NCI-H1930 (cell line): Measurements from ENCODE around the gene ENPP7.

Source experiments
- DNase-seq, 2 experiments: peaks; one replicate each; lab custom pipeline; 2025; lab: John Stamatoyannopoulos, UW

The ENPP7 gene

DNA sequence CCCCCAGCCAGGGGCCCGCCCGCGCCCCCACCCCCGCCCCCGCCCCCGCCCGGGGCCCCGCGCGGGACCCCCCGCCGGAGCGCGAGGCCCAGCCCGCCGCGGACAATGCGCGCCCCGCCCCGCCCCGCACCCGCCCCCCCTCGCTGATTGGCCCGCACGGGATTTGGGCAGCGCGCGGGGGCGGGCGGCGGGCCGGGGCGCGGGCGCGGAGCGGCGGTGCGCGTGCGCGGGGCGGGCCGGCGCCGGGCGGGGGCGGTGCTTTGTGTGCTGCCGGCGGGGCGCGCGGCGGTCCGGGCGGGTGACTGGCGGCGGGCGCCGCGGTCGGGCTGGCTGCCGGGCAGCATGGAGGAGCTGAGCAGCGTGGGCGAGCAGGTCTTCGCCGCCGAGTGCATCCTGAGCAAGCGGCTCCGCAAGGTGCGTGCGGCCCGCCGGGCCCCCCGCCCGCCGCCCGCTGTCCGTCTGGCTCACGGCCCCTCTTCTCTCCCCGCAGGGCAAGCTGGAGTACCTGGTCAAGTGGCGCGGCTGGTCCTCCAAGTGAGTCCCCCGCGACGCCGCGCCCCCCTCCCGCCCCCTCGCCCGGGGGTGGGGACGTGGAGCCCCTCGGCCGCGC is 47.3 kb downstream of the ENPP7 start, which contains the start of gene CBX2:
CBX2 (plus strand) TSS at position 255 of the 610 bp plus-strand sequence; CDS start at position 343, 88 bp downstream.
- peak; percentile 75 to 83 for DNase-seq

DNA sequence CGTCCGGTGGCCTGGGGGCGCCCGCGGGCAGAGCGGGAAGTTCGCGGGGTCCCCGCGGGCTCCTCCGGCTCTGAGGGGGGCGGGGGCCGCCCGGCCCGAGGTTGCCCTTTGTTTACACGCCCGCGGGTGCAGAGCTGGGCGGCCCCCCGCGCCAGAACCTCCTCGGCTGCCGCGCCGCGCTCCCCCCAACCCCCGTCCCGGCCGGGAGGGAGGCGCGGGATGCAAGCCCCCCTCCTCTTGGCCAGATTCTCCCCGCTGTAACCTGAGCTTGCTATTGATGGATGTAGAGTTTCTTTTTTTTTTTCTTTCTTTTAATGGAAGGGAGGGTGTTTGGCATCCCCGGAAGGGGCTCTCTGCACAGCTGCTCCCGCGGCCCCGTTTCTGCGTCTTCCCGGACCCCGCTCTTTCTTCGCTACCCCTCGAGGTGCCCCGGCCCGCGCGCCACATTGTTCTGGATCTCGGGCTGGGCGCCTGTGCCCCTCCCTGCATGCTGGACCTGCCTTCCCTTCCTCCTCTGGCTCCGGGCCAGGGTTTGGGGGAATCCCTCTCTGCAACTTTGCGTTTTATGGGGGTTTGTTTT is 47.9 kb downstream of the ENPP7 start:
- no peak for DNase-seq

DNA sequence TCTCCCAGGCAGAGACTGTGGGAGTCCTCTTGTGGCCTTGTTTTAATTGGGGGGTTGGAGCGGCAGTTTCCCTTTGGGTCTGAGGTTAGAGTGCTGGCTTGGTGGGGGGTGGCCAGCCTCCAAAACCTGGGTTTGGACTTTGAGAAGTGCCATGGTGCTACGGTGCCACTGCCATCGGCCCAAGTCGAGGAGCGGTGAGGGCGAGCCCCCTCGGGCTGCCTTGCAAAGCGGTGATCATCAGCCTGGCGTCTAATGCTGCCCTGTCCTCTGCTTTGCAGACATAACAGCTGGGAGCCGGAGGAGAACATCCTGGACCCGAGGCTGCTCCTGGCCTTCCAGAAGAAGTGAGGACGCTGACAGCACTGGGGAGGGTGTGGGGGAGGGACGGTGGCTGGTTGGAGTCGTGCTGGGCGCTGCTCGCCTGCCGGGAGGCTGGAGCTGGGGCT is 48.4 kb downstream of the ENPP7 start:
- no peak for DNase-seq

DNA sequence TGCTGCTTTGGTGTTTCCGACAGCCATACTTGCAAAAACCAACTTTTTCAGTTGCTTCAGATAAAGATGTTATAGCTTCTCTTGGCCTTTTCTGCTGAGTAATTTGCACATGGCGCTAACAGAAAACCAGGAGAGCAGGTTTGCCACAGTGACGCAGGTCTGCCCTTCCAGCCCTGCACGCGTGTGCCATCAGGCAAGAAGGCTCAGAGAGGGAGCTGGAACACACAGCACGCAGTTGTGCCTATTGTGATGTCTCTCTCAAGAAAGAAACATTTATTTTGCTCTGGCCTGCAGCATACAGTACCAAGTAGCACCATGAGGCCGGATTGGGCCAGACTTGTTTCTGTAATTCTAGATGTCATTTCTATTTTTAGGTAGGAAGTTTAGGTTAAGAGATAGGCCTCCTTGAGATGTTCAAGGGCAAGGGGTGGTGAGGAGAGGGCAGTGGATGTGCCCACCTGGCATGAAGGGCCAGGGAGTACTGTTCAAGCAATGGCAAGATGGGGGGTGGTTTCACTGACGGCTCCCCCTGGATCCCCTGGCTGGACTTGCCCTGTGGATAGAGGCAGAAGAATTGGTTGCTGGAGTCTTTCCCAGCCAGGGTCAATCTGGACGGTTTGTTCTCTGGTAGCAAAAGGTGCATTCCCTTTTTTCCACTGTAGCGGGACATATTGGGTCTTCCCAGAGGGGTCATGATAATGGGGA is 49.1 kb downstream of the ENPP7 start:
- DNase-seq, result no peak

DNA sequence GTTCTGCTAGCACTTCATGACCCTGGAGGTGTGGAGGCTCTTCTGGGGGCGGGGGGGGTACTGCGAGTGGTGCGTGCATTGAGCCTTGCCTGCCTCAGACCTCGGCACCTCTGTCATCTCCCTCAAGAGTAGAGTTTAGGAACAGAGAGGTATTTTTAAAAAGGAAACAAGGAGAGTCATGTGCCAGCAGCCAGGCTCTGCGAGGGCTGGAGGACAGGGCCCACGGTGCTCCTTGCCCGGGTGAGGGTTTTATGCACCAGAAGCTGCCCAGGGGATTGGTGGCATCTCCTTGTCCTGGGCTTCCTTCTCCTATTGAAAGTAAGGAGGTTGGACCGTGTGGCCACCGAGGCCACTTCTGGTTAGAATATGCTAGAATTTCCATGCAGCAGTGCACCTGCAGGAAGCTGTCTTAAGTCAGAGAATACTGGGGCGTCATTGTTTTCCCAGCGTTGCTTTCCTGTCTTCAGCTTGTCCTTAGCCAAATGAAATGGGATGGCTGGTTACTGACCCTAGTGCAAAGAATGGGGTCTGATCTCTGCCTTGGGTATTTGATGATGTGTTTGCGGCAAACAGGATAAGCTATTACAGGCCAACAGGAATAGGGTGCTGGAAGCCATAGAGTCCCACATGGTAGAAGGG is 50.4 kb downstream of the ENPP7 start:
- no peak for DNase-seq

DNA sequence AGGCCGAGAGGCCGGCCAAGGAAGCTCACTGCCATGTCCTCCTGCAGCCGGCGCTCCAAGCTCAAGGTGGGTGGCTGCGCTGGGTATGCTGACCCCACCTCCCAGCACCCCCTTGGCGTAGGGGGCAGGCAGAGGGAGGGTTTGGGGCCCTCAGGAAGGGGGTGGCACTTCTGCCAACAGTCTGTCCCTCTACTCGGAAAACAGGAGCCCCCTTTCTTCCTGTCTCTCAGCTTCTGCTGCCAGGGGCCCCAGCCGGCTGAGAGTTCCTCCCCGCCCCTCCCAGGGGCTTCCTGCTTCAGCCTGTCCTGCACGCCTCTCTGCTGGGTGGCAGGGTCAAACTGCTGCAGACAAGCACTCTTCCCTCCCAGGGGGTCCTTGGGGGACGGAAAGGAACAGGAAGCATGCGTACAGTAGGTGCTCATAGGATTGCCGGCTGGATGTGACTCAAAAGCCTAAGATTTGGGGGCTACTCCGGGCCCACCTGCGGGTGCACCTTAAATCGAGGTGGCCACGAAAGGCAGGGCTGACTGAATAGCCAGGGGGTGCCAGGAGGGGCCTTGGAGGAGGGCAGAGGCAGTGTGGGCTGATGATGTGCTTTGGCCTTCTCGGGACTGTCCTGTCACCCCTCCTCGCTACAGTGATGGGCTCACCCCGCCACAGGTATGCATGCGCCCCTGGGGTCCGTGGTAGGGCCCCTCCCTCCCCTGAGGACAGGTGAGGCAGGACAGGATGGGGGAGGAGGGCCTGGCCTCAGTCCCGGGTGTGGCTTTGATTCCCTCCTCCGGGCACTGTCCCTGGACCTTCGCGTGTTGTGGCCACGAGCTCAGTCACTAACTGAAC is 51.2 kb downstream of the ENPP7 start:
- DNase-seq, result no peak

DNA sequence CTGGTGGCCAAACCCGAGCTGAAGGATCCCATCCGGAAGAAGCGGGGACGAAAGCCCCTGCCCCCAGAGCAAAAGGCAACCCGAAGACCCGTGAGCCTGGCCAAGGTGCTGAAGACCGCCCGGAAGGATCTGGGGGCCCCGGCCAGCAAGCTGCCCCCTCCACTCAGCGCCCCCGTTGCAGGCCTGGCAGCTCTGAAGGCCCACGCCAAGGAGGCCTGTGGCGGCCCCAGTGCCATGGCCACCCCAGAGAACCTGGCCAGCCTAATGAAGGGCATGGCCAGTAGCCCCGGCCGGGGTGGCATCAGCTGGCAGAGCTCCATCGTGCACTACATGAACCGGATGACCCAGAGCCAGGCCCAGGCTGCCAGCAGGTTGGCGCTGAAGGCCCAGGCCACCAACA is 53.1 kb downstream of the ENPP7 start:
- DNase-seq, result no peak

DNA sequence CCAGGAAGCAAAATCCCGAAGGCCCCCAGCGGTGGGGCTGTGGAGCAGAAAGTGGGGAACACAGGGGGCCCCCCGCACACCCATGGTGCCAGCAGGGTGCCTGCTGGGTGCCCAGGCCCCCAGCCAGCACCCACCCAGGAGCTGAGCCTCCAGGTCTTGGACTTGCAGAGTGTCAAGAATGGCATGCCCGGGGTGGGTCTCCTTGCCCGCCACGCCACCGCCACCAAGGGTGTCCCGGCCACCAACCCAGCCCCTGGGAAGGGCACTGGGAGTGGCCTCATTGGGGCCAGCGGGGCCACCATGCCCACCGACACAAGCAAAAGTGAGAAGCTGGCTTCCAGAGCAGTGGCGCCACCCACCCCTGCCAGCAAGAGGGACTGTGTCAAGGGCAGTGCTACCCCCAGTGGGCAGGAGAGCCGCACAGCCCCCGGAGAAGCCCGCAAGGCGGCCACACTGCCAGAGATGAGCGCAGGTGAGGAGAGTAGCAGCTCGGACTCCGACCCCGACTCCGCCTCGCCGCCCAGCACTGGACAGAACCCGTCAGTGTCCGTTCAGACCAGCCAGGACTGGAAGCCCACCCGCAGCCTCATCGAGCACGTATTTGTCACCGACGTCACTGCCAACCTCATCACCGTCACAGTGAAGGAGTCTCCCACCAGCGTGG is 53.7 kb downstream of the ENPP7 start:
- no peak for DNase-seq

DNA sequence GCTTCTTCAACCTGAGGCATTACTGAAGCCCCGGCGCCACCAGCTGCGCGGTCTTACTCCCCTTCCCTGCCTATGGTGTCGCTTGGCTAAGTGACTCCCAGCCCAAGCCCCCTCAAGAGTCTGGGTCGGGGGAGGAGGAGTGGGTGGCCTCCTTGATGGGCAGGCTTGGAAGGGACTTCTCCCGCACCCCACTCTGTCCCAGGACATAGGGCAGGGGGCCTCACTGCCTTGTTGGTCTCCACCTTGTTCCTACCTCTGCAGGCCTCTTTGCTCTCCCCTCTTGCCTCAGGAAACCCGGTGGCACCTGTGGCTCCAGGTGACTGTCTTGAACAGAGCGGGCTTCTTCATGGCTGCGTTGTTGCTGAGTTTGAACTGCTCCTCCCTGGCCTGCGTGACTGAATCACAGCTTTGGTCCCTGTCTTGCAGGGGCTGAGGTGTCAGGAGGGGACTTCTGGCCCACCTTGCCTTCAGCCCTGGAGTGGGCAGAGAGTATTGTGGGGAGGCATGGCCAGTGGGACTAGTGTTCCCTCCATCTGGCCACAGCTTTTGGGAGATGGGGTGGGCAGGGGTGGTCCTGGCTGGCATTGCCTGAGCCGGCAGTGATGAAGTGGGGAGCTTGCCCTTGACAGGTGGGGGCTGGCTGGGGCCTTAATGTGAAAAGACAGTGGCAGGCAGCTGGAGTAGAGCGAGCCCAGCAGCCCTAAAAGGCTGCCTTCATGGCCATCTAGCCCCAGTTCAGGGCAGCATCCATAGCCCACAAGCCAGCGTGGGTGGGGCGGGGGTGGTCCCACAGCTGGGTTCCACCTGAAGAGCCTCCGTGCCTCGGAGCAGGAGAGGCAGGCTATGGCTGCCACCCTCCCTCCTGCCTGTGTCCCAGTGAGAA is 54.5 kb downstream of the ENPP7 start:
- no peak for DNase-seq

DNA sequence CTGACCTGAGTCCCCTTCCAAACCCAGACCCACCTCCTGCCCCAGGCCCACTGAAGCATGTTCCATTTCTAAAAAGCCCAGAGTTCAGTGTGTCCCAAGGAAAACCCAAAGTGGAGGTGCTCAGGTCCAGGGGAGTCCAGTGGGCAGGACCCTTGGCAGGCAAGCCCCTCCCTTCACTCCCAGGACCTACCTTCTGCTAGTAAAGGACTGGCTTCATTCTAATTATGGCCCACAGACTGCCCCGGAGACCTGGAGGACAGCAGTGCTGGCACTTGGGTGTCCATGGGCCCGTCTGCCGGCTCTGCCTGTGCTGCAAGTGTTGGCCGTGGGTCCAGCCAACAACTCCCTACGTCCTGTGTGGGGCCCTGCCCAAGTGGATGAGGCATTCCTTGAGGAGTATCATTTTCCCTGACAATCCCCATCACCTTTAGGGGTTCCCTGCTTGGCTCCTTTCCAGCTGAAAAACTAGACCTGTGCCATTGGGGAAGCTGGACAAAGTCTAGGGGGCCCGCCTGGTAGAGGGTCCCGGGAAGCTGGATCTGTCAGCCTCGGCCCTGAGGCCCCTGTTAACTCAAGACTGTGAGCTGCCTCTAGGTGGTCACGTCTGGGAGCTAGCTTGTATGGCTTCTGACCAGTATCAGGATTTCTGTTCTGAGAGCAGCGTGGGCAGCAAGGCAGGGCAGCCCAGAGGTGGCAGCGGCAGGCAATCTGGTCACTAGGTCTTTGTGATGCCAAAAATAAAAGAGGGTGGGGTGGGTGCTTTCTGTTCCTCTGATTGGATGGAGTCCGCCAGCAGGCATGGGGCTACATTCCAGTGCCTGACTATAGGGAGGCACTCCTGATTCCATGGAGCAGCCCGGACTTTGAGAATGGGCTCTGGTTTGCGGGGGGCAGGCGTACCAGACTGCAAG is 55.4 kb downstream of the ENPP7 start:
- DNase-seq, result no peak

DNA sequence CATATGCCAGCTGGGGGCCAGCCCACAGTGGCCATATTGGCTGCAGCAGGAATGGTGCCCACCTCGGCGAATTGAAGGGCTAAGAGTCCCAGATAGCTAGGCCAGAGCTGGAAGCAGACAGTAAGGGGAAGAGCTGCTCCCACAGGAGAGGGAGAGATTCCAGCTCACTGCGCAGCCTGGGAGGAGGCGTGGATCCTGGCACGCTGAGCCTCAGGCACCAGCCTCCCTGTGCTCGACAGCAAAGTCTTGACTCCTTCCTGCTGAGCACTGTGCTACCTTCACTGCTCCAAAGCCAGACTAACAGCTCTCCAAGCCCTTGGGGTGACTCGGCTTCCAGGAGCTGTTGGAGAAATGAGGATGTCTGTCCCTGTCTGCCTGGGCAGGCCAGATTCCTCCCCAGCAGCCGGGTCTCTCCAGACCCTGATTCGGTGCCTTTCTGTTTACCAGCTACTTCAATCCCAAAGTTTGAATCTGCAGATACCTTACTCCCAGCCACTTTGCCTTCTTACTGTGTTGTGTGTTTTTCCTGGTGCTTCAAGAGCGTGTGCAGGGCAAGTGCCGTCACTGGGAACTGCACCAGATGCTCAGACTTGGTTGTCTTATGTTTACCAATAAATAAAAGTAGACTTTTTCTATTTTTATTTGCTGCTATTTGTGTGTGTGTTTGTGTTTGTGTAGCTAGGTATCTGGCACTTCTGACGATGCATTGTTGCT is 56.3 kb downstream of the ENPP7 start:
- no peak for DNase-seq

DNA sequence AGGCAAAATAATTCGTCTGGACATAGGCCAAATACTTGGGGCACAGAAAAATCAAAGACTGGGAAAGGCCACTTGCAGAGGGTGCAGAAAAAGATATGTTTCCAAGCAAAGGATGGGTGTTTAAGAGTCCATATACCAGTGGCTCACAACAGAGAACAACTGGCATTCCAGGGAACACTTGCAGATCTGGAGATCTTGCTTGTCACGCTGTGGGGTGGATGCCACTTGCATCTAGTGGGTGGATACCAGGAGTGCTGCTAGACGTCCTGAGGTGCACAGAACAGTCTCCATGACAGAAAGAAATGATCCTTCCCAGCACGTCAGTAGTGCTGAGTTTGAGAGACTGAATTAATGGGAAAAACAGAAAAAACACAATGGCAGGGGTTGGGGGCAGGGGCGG is 57.7 kb downstream of the ENPP7 start:
- DNase-seq, result no peak

DNA sequence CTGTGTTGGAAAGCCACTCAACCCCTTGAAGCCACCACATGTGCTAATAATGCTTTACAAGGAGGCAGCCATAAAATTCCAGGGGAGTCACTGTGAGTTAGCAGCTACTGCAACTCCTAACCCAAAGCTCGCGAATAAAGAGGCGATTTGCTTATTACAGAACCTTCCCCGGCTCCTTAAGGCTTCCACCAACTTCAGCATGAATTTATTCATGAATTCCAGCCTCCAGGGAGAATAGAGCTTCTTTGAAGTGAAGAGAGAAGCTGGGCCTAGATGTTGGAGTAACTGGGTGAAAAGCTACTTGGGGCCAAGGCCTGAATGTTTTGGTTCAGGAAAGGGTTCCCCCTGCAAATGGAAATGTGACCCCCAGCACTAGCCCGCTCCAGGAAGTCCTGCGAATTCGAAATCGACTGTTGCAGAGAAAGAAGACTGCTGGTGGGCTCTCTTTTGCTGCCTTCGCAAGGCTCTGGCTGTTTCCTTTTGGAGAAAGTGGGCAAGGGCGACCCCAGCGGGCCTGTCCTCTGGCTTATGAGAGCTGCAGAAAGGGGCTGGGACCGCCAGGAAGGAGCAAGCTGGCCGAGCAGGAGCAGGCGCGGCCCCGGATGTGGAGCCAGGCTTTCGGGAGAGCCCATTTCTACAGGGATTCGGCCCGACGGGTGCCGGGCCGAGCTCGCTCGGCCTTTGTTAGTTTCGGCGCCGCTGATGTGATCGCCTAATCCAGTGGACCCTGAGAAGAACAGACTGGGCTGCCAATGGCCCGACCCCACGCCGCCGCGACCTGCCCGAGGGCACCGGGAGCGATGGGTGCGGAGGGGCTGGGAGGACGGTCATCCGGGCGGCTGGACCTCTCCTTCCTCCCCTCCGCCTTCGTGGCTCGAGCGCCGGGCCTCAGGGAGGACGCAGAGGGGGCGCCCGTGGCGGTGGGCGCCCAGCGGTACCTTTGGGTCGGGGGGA is 58.5 kb downstream of the ENPP7 start:
- no peak for DNase-seq

DNA sequence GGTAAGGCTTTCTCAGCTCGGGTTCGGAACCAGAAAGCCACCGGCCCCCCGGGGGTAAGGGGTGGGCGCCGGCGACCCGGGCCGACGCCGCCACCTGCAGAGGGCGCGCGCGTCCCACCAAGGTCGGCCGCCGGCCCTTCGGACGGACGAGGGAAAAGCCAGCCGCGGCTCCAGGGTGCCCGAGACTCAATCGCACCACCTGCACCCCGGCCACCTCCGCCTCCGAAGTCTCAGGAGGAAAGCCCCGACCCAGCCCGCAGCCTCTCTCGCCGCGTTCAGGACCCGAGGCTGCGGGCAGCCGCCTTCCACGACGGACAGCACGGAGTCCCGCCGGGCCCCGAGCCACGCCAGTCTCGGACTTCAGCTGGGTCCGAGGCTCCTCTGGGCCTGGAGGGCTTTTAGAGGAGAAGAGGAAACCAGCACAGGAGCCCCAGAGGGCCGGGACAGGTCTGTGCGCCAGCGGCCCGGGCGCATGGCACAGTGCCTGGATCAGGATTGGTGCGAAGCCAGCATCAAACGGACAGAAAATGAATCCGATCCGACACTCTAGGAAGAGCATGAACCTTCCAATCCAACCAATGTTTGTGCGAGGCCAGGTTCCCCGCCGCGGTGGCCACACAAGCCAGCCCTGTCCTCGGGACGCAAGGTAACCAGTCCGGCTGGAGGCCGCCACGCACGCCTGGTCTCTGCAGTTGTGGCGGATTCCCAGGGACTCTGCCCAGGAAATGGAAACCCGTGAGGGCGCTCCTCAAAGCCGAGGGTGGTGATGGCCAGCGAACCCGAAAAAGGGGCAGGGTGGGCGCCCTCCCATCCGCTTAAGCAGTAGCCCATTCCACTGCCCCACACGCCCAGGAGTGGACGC is 59.4 kb downstream of the ENPP7 start:
- peak in 1 of 2 experiments; percentile 37 for DNase-seq

DNA sequence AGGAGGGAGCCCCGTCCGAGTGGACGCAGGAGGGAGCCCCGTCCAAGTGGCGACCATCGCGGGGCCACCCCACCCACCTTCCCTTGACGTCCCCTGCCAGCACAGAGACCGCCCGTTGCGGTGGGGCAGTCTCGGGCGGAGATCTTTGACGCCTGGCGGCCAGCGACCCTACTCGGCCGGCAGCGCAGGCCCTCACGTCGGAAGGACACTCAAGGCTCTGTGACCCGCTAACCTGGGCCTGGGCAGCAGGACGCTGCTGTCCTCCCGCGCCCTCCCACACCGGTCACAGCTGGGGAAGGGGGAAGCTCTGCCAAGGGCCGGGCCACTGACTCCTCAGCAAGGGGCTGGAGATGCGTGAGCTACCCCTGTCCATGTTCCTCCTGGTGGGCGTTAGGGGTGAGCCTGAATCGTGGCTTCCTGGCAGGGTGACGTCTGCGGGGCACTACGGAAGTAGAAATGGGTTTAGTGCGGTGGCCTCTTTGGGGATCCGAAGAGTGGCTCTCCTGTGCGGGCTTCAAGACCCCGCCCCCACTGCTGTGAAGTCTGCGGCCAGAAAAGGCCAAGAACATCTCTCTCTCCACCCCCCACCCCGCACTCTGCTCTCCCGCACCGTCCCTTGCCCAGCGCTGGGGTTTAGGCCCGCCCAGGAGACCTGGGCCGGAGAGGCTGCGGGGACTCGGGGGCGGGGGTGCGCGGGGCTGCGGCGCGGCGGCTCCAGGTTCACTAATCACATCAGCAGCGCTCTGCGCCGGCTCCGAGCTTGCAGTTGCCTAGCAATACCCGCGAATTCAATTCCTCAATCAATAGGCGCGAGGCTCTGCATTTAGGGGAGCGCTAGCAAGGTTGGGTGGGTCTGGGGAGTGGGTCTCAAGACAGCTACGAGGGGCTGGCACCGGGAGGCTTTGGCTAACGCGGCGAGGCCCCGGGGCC is 60.3 kb downstream of the ENPP7 start:
- DNase-seq, result no peak
